Endothelial cell of umbilical vein (primary cell): ENCODE results near the gene ADAMTSL5. TPM values are rescaled to one million over a fixed set of nuclear protein-coding genes. Genes with fewer than 3 reads are reported as not detected.

Experiments used
- BruUV-seq: library from RNA; stranded (reverse); fragments of 400-500 nt; replicated peaks from 2 replicates; lab custom pipeline; 2021; lab: Mats Ljungman, UMichigan
- CTCF ChIA-PET: fragments of 300-600, 350-600 bp; sonication (Branson Sonifier 250); formaldehyde crosslinking; loops from one replicate; lab custom pipeline; 2021; ENCODE audit warnings: antibody characterized with exemption, inconsistent platforms; lab: Charles Lee
- POLR2A ChIA-PET: fragments of 300-600, 350-600 bp; sonication (Branson Sonifier 250); formaldehyde crosslinking; loops from one replicate; lab custom pipeline; 2021; ENCODE audit warnings: antibody characterized with exemption, inconsistent platforms; lab: Charles Lee
- DNase-seq: peaks from one replicate; pipeline ENCODE4 v3.0.0-alpha.2; 2011; ENCODE audit warnings: low read depth, low spot score
- FAIRE-seq: peaks from 2 replicates; lab custom pipeline; 2011; peaks lifted over from hg19 to GRCh38; lab: Jason Lieb, UNC
- H2AFZ ChIP-seq: 2 replicates; pipeline ENCODE4 v1.6.0; 2012; ENCODE audit warnings: low read depth, low read length, control low read depth, inconsistent platforms
- H3K27ac ChIP-seq: 2 replicates; pipeline ENCODE4 v1.5.1; 2011; ENCODE audit warnings: low read depth, mild to moderate bottlenecking, control low read depth, low read length, moderate library complexity; ENCODE audit not compliant: insufficient read depth
- H3K27me3 ChIP-seq, 2 experiments: 2 replicates each; pipeline versions ENCODE4 v1.6.0 to v1.6.1; 2011; ENCODE audit warnings: low read length in 2 of 2, mixed read lengths in 1 of 2; ENCODE audit not compliant: control insufficient read depth in 2 of 2, insufficient read depth in 2 of 2
- H3K36me3 ChIP-seq, 2 experiments: 2 replicates in 1 of 2; 3 replicates in 1 of 2; pipeline ENCODE4 v1.5.1; 2011; ENCODE audit warnings: low read length in 2 of 2, mild to moderate bottlenecking in 1 of 2, moderate library complexity in 1 of 2; ENCODE audit not compliant: control insufficient read depth in 2 of 2, insufficient read depth in 2 of 2; ENCODE audit errors: extremely low read depth in 1 of 2
- H3K4me1 ChIP-seq: 3 replicates; pipeline ENCODE4 v1.5.1; 2011; ENCODE audit warnings: mild to moderate bottlenecking, low read length; ENCODE audit not compliant: control insufficient read depth, insufficient read depth; ENCODE audit errors: extremely low read depth
- H3K4me2 ChIP-seq: 2 replicates; pipeline ENCODE4 v1.6.1; 2011; ENCODE audit warnings: low read length, control low read depth, mixed read lengths; ENCODE audit not compliant: insufficient read depth
- H3K4me3 ChIP-seq, 3 experiments: fragments of 200-600 bp in 1 of 3; sonication (generic), shearing (Covaris generic) in 1 of 3; replicated peaks in 1 of 3; 2 replicates each; pipeline ENCODE4 v1.5.1; 2011 to 2016; ENCODE audit warnings: control low read depth in 3 of 3, low read length in 3 of 3, mild to moderate bottlenecking in 2 of 3, inconsistent platforms in 1 of 3, low read depth in 1 of 3, moderate library complexity in 1 of 3; ENCODE audit not compliant: insufficient read depth in 1 of 3
- H3K79me2 ChIP-seq: 2 replicates; pipeline ENCODE4 v1.6.0; 2012; ENCODE audit warnings: low read length, inconsistent platforms; ENCODE audit not compliant: control insufficient read depth, insufficient read depth
- H3K9ac ChIP-seq: replicated peaks from 2 replicates; pipeline ENCODE3; 2011; ENCODE audit warnings: low read length, control low read depth; ENCODE audit not compliant: insufficient read depth; ENCODE audit errors: extremely low read depth
- H3K9me1 ChIP-seq: replicated peaks from 3 replicates; pipeline ENCODE4 v1.6.0; 2011; ENCODE audit warnings: mild to moderate bottlenecking, low read length; ENCODE audit not compliant: control insufficient read depth, insufficient read depth; ENCODE audit errors: extremely low read depth
- H3K9me3 ChIP-seq: replicated peaks from 2 replicates; pipeline ENCODE4 v1.5.1; 2012; ENCODE audit warnings: low read length, inconsistent platforms; ENCODE audit not compliant: control insufficient read depth, insufficient read depth
- H4K20me1 ChIP-seq: replicated peaks from 2 replicates; pipeline ENCODE3; 2011; ENCODE audit warnings: mild to moderate bottlenecking, low read length; ENCODE audit not compliant: control insufficient read depth, insufficient read depth; ENCODE audit errors: extremely low read depth
- EZH2 ChIP-seq: IDR thresholded peaks from 2 replicates; pipeline ENCODE4 v1.6.1; 2012; ENCODE audit warnings: borderline replicate concordance, low read depth, mild to moderate bottlenecking, moderate library complexity, low read length, inconsistent platforms; ENCODE audit not compliant: severe bottlenecking
- FOS ChIP-seq: IDR thresholded peaks from 2 replicates; pipeline ENCODE4 v1.6.1; 2011; ENCODE audit warnings: mild to moderate bottlenecking, low read length, moderate library complexity, borderline replicate concordance; ENCODE audit not compliant: insufficient read depth
- GATA2 ChIP-seq: IDR thresholded peaks from 2 replicates; pipeline ENCODE4 v1.7.0; 2011; ENCODE audit warnings: low read depth, mild to moderate bottlenecking, moderate library complexity, mixed read lengths, low read length; ENCODE audit not compliant: insufficient read length, insufficient read depth
- JUN ChIP-seq: IDR thresholded peaks from 2 replicates; pipeline ENCODE4 v1.6.1; 2011; ENCODE audit warnings: borderline replicate concordance, low read depth; ENCODE audit not compliant: insufficient read length, insufficient read depth
- MYC ChIP-seq: IDR thresholded peaks from one replicate; pipeline ENCODE4 v1.6.1; 2011; ENCODE audit warnings: mild to moderate bottlenecking, low read depth, low read length
- POLR2A ChIP-seq: IDR thresholded peaks from 2 replicates; pipeline ENCODE4 v1.6.1; 2012; ENCODE audit warnings: low read depth, mild to moderate bottlenecking, control low read depth, low read length
- POLR2AphosphoS5 ChIP-seq: IDR thresholded peaks from 2 replicates; pipeline ENCODE4 v1.6.1; 2012; ENCODE audit warnings: low read depth, mild to moderate bottlenecking, control low read depth, low read length, moderate library complexity; ENCODE audit not compliant: insufficient read depth
- dilution Hi-C: fragments of 300-500 bp; cut with MboI; formaldehyde crosslinking; loops from one replicate; pipeline ENCODE4 v1.15.0; 2019; ENCODE audit warnings: low sequenced_read_pairs; ENCODE audit not compliant: extremely low pct_ligation_motif_present
- intact Hi-C: fragments of 100-400 bp; cut with micrococcal nuclease; formaldehyde crosslinking; loops from one replicate; pipeline ENCODE4 v1.10.0; 2022
- polyA plus RNA-seq, 4 experiments: library from polyadenylated mRNA; depleted of rRNA in 3 of 4; stranded (reverse) in 3 of 4; unstranded in 1 of 4; fragments of >200 nt; gene quantifications; 2 replicates each; pipeline versions ENCODE4 v1.2.1 to v1.2.3, GENCODE V29; 2011 to 2012; ENCODE audit warnings: missing spikeins in 1 of 4
- total RNA-seq: library from RNA; stranded (reverse); gene quantifications from 2 replicates; pipeline ENCODE4 v1.2.3, GENCODE V29; 2021
- TF ChIP-seq, protein P1 (sequence below): IDR thresholded peaks from 2 replicates; pipeline ENCODE4 v1.6.1; 2011; ENCODE audit not compliant: insufficient read depth, insufficient read length
- TF ChIP-seq, protein P2 (sequence below), 2 donors: IDR thresholded peaks; 1 replicate in 1 of 2; 2 replicates in 1 of 2; pipeline ENCODE4 v1.5.1; 2011; ENCODE audit warnings: low read length in 2 of 2, mild to moderate bottlenecking in 2 of 2, moderate library complexity in 2 of 2, control low read depth in 1 of 2, inconsistent platforms in 1 of 2, low read depth in 1 of 2; ENCODE audit not compliant: insufficient read depth in 1 of 2; ENCODE audit errors: extremely low read depth in 1 of 2

The ADAMTSL5 gene
- total and polyA plus RNA-seq, 2 donors (not counting 3 experiments of a cell fraction or from before 2014, with no cell fraction given) = 0.07 TPM; not detected in 1

DNA sequence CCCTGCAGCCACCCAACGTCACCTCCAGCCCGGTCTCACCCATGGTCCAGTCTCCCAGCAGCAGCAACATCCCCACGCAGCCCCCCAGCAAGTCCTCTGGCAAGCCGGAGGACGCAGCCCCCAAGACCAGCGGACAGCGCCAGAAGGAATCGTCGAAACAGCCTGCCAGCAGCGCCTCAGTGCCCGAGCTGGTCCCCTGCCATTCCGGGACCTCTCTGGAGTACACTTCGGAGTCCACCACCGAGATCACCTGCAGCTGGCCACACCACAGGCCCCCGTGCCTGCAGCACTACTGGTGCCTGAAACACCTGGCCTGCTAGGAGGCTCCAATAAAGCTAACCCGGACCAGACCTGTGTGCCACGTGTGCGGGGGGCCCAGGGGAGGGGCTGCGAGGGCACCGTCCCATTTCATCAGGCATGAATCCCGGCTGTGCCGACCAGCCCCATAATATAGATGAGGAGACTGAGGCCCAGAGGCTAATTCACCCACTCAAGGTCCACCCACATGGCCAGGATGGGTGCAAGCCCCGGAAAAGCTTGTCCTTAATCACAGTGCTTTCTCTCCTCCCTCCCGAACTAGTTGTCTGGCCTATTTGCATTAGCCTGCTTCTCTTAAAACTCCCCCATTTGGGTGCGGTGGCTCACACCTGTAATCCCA, 15.1 kb downstream of the ADAMTSL5 start:
- CTCF ChIA-PET = interaction anchor here (0.7 to 0.9 kb wide), 2 partner anchors 89 to 328 kb away, joined by 3 to 4 read pairs; no protein-coding TSS in a partner anchor

More for the DNA sequence above, 15.1 kb downstream of the ADAMTSL5 start:
- Histone ChIP-seq H3K9ac (no peak overlapping the region), H4K20me1 (no peaks in the 10 kb centered on the region), H3K36me3 (no peaks in the 10 kb centered on the region), H3K9me1 (no peaks in the 10 kb centered on the region), H2AFZ (no peak overlapping the region), H3K27me3 (no peaks in the 10 kb centered on the region), H3K79me2 (no peaks in the 10 kb centered on the region), H3K9me3 (no peaks in the 10 kb centered on the region), H3K4me2 (no peak overlapping the region), H3K4me3 (no peak overlapping the region), H3K4me1 (no peaks in the 10 kb centered on the region), H3K27ac (no peak overlapping the region)
- POLR2A ChIA-PET = no interaction called here
- intact Hi-C loops (no loop called here), dilution Hi-C loops (no loop called here)
- TF ChIP-seq, protein P1, sequence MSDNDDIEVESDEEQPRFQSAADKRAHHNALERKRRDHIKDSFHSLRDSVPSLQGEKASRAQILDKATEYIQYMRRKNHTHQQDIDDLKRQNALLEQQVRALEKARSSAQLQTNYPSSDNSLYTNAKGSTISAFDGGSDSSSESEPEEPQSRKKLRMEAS = no peak
- TF ChIP-seq FOS (no peak), JUN (no peak), GATA2 (no peak), EZH2 (no peak), POLR2AphosphoS5 (no peak), POLR2A (no peak), MYC (no peak)
- TF ChIP-seq, protein P2, sequence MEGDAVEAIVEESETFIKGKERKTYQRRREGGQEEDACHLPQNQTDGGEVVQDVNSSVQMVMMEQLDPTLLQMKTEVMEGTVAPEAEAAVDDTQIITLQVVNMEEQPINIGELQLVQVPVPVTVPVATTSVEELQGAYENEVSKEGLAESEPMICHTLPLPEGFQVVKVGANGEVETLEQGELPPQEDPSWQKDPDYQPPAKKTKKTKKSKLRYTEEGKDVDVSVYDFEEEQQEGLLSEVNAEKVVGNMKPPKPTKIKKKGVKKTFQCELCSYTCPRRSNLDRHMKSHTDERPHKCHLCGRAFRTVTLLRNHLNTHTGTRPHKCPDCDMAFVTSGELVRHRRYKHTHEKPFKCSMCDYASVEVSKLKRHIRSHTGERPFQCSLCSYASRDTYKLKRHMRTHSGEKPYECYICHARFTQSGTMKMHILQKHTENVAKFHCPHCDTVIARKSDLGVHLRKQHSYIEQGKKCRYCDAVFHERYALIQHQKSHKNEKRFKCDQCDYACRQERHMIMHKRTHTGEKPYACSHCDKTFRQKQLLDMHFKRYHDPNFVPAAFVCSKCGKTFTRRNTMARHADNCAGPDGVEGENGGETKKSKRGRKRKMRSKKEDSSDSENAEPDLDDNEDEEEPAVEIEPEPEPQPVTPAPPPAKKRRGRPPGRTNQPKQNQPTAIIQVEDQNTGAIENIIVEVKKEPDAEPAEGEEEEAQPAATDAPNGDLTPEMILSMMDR (IDR thresholded peaks at IDR 0.05; ENCODE audit: extremely low read depth in 1 of 2, insufficient read depth in 1 of 2, low read depth in 1 of 2, low read length in 2 of 2) = no peak
- no peak for FAIRE-seq
- no TSS peak for BruUV-seq
- no peak for DNase-seq
